Erythroblast (primary cell): ENCODE results near the gene RNF123.
A peak's percentile ranks its signal among the peaks of the same experiment; 100 is the strongest.

Source experiments
- DNase-seq, 2 experiments: peaks; one replicate each; lab custom pipeline; 2025; lab: John Stamatoyannopoulos, UW
- GATA1 ChIP-seq: IDR thresholded peaks from 2 replicates; pipeline ENCODE4 v1.6.1; 2011; ENCODE audit warnings: low read depth, mild to moderate bottlenecking, control low read depth, low read length, moderate library complexity
- POLR2A ChIP-seq: IDR thresholded peaks from 2 replicates; pipeline ENCODE4 v1.6.1; 2011; ENCODE audit warnings: mild to moderate bottlenecking, low read length

Gene RNF123

DNA sequence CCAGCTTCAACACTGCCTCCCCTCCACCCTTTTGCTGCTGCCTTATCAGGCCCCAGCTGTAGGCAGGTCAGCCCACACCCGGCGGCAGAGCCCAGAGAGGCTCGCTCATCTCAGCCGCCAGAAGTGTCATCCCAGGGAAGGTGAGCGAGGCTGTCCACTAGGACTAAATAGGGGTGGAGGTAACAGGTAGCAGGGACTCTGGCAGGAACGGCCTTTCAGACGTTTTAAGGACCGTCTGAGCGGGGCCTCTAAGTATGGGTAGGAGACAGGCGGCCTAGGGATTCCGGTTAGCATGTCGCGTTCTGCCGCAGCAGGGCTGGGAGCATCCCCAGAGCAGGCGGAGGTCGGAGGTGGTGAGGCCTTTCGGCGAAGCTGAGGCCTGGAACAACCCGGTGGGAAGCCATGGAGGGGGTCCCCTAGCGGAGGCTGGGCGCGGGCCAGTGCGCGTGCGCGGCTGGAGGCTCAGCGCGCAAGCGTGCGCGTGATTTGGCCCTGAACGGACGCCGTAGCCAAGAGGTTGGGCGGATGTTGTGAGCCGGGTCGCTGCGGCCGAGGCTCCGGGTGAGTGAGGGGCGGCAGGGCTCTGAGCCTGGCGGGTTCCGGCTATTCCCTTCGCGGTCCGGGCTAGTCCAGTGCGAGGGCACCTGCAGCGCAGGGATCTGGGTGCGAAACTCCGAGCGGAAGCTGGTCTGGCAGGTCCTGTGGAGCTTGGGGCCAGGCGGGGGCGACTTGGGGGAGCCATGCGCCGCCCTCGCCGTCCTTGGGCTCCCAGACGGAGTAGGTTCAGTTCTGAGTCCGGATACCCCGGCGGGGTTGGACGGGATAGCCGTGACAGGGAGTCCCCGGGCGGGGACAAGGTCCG is at the start of gene RNF123, which contains the start of gene MST1:
TSS of gene RNF123 (plus strand) at position 512 of the 862 bp plus-strand sequence. CDS start 1,609 bp downstream, outside the sequence.
TSS of gene MST1 (minus strand) at position 429 of the 862 bp plus-strand sequence. CDS start 783 bp downstream, outside the sequence.
- DNase-seq = no peak

DNA sequence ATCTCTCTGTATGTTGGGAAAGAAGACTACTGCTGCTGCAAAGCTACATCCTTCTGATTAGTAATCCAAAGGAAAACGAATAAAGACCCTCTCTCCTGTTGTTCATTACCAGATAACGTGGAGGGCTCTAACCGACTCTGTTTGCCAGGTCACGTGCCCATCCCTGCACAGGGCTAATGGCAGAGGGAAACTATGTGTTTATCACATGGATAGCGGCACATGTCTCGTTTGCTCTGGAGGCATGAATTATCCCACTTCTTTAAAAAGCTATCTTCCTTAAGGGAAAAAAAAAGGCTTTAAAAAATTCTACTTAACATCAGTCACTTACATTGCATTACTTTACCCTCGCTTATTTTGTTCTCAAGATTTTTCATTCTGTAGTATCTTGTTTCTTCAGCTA is 48.1 kb upstream of the RNF123 start:
- TF ChIP-seq POLR2A (no peak), GATA1 (no peak)
- DNase-seq = no peak

More for the DNA sequence above, at the start of gene RNF123, which contains the start of gene MST1:
- TF ChIP-seq POLR2A = peak; percentile 84
- TF ChIP-seq GATA1 = no peak

DNA sequence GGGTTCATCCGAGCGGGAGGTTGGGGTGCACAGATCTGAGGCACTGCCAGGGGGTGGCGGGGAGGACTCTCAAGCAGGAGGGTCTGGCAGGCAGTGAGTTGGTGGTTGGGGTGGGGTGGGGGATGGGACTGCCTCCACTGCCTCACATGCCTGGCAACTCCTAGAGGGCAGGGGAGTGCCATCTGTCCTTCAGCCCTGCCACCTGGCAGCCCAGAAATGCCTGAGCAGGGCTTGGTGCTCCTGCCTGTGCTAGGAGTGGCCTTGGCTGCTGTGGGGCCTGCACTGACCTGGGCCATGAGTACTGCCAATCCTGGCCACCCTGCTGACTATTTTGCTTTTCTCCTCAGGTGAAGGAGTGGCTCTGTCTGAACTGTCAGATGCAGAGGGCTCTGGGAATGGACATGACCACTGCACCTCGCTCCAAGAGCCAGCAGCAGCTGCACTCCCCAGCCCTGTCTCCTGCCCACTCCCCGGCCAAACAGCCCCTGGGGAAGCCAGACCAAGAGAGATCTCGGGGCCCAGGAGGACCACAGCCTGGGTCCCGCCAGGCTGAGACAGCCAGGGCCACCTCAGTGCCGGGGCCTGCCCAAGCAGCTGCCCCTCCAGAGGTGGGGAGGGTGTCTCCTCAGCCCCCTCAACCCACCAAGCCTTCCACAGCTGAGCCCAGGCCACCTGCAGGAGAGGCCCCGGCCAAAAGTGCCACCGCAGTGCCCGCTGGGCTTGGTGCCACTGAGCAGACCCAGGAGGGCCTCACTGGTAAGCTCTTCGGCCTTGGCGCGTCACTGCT is 47.2 kb upstream of the RNF123 start:
- DNase-seq = no peak
- TF ChIP-seq POLR2A = no peak
- TF ChIP-seq GATA1 = no peak

DNA sequence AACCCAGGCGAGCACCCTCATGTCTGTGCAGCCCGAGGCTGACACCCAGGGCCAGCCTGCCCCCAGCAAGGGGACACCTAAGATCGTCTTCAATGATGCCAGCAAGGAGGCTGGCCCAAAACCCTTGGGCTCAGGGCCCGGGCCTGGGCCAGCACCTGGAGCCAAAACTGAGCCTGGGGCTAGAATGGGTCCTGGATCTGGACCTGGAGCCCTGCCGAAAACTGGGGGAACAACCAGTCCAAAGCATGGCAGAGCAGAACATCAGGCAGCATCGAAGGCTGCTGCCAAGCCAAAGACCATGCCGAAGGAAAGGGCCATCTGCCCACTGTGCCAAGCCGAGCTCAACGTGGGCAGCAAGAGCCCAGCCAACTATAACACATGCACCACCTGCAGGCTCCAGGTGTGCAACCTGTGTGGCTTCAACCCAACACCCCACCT is 46.6 kb upstream of the RNF123 start:
- DNase-seq = no peak
- TF ChIP-seq GATA1 (no peak), POLR2A (no peak)

DNA sequence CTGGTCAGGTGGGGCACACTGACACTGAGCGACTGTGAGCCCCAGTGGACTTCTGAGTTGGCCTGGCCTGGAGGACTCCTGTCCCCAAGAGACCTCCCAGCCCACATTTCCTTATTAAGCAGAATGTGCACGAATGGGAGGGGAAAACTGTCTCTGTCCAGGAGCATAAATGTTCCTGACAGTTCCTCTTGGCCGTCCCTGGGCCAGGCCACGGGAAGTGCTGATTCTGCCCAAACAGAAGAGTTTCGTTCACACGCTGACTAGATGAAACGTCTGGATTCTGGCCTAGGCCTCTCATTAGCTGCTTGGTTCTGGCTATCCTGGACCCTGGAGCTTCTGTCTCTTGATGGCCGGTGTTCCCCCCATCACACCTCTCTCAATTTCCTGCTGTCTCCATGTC is 44.7 kb upstream of the RNF123 start:
- no peak for DNase-seq
- TF ChIP-seq GATA1 (no peak), POLR2A (no peak)

DNA sequence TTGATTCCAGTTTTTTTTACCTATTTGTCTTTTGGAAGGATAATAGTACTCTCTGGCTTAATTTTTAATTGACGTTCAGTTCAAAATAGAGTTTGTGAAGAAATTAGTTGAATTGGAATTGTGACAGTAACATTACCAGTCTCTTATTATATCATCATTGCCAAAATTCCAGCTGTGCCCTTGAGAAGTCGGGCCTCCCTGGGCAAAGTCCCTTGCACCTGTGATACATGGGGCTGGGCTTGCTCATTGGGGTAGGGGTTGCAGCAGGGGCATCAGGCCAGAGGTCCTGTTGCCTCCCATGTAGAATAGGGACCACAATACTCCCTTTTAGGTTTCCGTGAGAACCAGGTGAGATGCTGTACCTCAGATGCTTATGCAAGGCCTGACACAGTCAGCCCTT is 43.1 kb upstream of the RNF123 start:
- TF ChIP-seq GATA1 (no peak), POLR2A (no peak)
- DNase-seq = no peak

DNA sequence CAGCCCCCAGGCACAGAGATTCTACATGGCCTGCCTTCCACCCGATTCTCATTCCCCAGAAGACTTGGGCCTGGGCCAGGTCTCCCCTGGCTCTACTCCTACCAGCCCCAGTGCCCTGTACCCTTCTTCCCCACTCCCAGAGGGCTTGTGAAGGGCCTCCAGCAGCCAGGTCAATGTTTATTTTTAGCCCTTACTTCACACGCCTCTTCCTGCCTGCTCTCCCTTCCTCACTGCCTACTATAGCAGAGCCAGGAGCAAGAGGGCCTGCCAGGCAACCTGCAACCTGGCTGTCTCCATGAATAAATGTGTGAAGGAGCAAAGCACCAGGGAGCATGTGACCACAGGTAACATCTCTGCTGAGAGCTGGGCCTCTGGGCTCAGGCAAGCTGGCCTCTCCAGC is 41.6 kb upstream of the RNF123 start:
- no peak for DNase-seq
- TF ChIP-seq GATA1 (no peak), POLR2A (no peak)

DNA sequence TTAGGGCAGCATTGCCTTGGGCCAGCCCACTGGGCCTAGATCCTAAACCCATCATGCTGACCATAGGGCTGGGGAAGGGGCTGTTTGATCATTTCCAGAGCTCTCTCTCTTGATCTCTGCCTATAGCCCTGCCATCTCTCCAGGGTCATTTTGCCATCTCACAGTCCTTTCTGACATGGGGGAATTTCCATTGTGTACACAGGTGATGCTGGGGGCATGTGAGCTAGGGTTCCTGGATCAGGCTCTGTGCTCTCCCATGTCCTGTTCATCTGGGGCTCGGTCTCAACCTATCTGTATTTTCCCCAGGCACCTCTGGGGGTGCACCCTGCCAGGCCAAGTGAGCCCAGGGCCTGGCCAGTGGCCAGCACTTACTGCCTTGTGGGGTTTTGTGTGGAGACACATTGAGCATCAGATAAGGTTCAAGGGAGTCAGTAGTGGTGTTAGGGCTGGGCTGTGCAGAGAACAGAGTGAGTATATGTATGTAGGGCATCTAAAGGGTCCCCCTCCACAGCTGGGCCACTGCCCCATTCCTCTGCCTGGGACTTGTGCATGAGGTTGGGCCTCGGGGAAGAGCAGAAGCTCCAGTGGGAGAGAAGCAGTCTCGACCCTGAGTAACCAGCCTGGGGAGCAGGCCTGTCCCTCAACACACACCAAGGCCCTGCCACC is 40.9 kb upstream of the RNF123 start:
- peak; percentile 74 to 83 for DNase-seq
- no peak for TF ChIP-seq GATA1

DNA sequence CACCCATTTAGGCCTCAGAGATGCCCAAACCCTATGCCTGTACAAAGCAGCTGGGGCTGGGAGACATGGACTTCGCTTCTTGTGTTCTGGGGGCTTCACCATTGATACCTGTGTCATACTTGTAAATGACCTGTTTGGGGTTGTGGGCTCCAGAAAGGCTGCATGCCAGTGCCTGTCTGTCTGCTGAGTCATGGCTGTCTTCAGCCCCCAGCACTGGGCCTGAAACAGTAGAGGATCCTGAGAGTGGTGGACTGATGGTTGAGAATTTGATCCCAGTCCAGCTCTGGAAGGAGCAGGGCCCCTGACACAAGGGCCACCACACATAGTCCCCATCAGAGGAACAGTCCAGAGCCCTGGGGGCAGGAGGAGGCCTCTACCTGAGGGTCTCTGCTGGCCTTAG is 39.8 kb upstream of the RNF123 start:
- DNase-seq = no peak
- no peak for TF ChIP-seq GATA1
- no peak for TF ChIP-seq POLR2A

DNA sequence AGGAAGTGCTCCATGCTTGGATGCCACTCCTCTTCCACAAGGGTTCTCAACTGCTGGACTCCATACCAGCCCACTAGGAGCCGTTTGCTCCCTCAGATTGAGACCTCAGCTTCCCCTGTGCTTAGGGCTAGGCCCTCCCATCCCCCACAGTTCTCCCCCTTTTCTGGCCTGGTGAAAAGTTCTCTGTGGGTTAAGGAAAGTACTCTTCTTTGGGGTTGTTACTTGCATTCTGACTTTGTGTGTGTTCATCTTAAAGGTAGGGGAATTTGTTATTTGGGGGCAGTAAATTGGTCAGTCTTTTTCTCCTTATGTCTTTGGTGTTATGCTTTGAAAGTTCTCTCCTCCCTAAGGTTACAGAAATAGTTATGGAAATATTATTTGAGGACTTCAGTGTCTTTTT is 39.2 kb upstream of the RNF123 start:
- DNase-seq = no peak

DNA sequence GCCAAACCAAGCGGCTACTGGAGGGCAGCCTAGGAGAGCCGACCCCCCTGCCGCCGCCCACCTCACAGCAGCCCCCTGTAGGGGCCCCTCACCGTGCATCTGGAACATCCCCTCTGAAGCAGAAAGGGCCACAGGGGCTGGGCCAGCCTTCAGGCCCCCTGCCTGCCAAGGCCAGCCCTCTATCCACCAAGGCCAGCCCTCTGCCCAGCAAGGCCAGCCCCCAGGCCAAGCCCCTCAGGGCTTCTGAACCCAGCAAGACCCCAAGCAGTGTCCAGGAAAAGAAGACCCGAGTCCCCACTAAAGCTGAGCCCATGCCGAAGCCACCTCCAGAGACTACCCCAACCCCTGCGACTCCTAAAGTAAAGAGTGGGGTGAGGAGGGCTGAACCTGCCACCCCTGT is 38.7 kb upstream of the RNF123 start:
- no peak for TF ChIP-seq GATA1
- TF ChIP-seq POLR2A = no peak
- DNase-seq = no peak

More for the DNA sequence above, 39.2 kb upstream of the RNF123 start:
- TF ChIP-seq POLR2A (no peak), GATA1 (no peak)

DNA sequence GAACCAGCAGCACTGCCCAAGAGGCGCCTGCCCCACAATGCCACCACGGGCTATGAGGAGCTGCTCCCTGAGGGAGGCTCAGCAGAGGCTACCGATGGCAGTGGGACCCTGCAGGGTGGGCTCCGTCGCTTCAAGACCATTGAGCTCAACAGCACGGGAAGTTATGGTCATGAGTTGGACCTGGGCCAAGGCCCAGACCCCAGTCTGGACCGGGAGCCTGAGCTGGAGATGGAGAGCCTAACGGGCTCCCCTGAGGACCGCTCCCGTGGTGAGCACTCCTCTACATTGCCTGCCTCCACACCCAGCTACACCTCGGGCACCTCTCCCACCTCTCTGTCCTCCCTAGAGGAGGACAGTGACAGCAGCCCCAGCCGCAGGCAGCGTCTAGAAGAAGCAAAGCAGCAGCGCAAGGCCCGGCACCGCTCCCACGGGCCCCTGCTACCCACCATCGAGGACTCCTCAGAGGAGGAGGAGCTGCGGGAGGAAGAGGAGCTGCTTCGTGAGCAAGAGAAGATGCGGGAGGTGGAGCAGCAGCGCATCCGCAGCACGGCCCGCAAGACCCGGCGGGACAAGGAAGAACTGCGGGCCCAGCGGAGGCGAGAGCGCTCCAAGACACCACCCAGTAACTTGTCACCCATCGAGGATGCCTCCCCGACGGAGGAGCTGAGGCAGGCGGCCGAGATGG is 37.0 kb upstream of the RNF123 start:
- DNase-seq = no peak
- no peak for TF ChIP-seq GATA1
- no peak for TF ChIP-seq POLR2A

DNA sequence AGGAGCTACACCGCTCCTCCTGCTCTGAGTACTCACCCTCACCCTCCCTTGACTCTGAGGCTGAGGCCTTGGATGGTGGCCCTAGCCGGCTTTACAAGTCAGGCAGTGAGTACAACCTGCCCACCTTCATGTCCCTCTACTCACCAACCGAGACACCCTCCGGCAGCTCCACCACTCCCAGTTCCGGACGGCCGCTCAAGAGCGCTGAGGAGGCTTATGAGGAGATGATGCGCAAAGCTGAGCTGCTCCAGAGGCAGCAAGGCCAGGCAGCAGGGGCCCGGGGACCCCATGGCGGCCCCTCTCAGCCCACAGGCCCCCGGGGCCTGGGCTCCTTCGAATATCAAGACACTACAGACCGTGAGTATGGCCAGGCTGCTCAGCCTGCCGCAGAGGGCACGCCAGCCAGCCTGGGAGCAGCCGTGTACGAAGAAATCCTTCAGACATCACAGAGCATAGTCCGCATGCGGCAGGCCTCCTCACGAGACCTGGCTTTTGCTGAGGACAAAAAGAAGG is 36.4 kb upstream of the RNF123 start:
- no peak for TF ChIP-seq POLR2A
- TF ChIP-seq GATA1 = no peak
- DNase-seq = no peak

DNA sequence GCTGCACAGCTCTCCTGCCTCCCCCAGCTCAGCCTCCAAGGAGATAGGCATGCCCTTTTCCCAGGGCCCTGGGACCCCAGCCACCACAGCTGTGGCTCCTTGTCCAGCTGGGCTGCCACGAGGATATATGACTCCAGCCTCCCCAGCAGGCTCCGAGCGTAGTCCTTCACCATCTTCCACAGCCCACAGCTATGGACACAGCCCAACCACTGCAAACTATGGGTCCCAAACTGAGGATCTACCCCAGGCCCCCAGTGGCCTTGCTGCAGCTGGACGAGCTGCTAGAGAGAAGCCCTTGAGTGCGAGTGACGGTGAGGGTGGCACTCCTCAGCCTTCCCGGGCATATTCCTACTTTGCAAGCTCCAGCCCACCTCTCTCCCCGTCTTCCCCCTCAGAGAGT is 35.7 kb upstream of the RNF123 start:
- no peak for DNase-seq
- TF ChIP-seq GATA1 (no peak), POLR2A (no peak)
